ENCODE results near the gene CD300LD.

DNA sequence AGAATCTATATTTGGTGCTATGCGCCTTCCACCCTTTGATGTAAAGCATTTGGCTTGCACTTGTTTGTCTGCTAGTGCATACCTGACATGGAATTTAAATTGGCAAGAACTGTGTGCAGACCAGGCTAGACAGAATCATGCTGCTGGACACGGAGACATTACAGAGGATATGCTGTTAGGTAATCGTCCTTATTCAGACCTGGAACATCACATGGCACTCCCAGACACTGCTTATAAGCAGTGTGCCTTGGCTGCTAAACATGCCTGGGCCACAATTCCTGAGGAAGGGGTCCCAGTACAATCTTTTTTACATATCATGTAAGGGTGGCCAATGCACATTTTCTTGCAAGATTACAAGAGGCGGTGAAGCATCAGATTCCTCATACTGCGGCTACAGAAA is 6.4 kb downstream of the CD300LD start:
- TF ChIP-seq, protein P1, sequence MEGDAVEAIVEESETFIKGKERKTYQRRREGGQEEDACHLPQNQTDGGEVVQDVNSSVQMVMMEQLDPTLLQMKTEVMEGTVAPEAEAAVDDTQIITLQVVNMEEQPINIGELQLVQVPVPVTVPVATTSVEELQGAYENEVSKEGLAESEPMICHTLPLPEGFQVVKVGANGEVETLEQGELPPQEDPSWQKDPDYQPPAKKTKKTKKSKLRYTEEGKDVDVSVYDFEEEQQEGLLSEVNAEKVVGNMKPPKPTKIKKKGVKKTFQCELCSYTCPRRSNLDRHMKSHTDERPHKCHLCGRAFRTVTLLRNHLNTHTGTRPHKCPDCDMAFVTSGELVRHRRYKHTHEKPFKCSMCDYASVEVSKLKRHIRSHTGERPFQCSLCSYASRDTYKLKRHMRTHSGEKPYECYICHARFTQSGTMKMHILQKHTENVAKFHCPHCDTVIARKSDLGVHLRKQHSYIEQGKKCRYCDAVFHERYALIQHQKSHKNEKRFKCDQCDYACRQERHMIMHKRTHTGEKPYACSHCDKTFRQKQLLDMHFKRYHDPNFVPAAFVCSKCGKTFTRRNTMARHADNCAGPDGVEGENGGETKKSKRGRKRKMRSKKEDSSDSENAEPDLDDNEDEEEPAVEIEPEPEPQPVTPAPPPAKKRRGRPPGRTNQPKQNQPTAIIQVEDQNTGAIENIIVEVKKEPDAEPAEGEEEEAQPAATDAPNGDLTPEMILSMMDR (IDR thresholded peaks at IDR 0.05): no peak
- no peak for TF ChIP-seq POLR2A (IDR thresholded peaks at IDR 0.05)
